ENCODE results near the gene ESR2. TPM values are rescaled to one million over a fixed set of nuclear protein-coding genes. Genes with fewer than 3 reads are reported as not detected.
A peak's percentile ranks its signal among the peaks of the same experiment; 100 is the strongest.
"Not testable (repeated sequence)": the region's sequence is repeated elsewhere in the genome, so short reads cannot be mapped to it uniquely, and the experiment has no call there.

Gene ESR2
- total RNA-seq (2014; rRNA removed; shearing (Covaris generic)): 0.03 and 0.11 TPM in 2 replicates
- polyA plus RNA-seq (2015; cell fraction: cytosol; rRNA removed): 0.05 TPM in 1 of 2 replicates, not detected in the other
- 0.36 TPM in 1 of 2 replicates, not detected in the other for polyA plus RNA-seq (2015; cell fraction: nucleus; rRNA removed)

DNA sequence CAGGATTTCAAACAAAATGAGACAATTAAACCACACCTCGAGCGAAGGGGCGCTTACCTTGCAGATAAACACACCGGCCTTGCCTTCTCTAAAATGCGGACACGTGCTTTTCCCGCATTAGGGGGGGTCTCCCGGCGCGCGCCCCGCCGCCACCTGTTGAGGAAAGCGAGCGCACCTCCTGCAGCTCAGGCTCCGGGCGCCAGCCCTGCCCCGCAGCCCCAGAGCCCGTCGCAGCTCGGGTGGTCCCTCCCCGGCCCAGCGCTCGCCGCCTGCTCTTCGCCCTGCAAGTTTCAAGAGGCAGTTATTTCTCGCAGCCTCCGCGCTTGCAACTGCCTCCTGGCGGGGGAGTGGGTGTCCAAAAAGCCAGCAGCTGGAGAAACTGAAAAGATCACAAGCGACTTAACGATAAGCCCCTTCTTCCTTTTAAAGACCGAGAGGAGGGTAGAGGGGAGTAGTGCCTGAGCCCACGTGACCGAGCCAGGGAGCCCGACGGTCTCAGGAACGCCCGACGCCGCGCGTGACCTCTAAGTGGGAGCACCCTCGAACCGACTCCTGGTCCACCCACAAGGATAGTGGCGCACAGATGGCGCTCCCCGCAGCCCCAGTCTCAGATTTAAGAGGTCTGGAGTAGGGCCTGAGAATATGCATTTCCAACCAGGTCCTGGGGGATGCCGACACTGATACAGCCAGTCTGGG, at the start of gene ESR2:
TSS of gene ESR2 (minus strand) at position 396 of the 696 bp plus-strand sequence. CDS start 11,386 bp downstream, outside the sequence.
- no peak for DNase-seq (ENCODE audit: low read depth, low spot score)
- in situ Hi-C loops (cut with HindIII; ENCODE audit: low pct_unique_long_range_greater_than_20kb, low sequenced_read_pairs): no loop called here

DNA sequence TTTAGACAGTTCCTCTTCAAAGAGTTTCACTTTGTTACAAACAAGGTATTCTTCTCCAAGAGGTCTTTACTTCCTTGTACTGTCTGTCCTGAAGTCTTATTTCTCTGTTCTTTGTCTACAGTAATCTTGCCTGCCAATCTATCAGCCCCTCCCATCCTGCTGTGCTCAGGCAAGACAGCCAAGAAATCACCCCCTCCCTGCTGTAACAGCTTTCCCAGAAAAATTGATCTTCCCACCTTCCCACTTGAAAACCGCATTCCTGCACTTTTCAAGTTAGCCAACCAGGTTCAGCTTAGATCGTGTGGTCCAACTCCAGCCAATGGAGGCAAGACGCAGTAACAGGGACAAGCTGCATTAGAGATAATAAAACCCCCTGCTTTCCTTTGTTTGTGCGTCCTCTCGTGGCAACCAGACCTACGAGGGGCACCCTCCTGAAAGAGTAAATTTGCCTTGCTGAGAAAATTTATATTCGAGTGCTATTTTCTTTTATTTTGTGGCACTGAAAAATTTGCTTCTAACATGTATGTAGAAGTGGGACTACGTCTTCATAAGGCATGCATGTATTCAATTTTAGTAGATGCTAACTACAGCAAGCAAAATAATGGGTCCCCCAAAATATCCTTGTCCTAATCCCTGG, 46.5 kb upstream of the ESR2 start:
- in situ Hi-C loops (cut with HindIII; ENCODE audit: low pct_unique_long_range_greater_than_20kb, low sequenced_read_pairs): no loop called here
- DNase-seq (ENCODE audit: low read depth, low spot score): no peak

DNA sequence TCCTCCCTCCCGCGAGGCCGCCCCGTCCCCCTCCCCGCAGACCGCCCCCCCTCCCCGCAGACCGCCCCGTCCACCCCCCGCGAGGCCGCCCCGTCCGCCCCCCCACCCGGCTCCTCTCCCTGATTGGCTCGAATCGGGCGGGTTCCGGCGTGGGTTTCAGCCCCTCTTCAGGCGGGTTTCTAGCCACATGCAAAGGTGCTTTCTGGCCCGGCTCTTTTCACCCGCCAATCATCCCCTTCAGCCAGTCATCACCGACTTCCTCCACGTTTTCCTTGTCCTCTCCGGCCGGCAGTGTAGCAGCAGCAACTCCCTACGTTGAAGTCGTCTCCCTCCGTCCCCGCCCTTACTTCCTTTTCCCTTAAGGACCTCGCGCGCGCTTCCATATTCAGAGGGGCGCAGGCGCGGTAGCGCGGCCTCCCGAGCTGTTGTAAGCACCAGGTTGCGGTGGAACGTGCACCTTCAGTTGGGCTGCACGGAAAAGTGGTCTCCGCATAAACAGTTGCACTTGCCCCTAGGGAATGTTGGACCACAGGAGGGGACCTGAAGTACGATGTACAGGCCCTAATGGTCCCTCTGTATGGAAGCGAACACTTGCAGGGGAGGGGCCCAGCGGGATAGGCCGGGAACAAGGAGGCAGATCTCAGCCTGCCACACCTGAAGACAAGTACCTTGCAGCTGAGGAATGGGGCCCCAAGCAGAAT, 44.6 kb upstream of the ESR2 start:
- in situ Hi-C loops (cut with HindIII; ENCODE audit: low pct_unique_long_range_greater_than_20kb, low sequenced_read_pairs): no loop called here

DNA sequence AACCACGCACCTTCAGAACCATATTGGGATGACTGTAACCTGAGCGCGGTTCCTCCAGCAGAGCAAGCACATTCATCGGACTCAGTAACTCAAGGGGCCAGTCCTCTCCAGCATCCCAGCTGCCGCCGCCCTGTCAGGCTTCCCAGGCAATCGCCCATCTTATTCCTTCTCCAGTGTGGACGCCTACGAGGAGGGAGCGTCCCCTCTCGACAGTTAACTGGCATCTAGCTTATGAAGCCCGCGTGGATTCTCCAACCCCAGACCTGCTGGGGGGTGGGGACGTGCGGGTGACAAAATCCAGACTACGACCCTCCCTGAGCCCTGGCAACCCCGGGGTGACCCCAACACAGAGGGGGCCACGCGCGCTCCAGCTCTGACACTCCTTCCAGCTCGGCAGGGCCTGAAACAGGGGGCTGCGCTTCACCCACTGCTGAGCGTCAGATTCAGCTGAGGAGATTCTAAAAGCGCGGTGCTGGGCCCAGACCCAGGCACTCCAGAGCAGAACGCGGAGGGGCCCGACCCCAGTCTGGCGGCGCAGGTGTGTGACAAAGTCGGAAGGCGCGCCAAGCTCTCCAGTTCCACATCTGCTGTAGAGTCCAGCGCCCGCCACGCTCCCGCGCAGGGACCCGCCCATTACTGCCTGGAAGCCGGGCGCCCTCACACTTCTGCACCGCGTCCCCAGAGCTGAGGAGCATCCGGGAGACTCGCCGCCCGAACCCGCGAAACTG, 43.9 kb upstream of the ESR2 start:
- peak; percentile 73 for DNase-seq (ENCODE audit: low read depth, low spot score)
- in situ Hi-C loops (cut with HindIII; ENCODE audit: low pct_unique_long_range_greater_than_20kb, low sequenced_read_pairs): no loop called here

More for the DNA sequence above, 44.6 kb upstream of the ESR2 start:
- peak; percentile 97 for DNase-seq (ENCODE audit: low read depth, low spot score)

DNA sequence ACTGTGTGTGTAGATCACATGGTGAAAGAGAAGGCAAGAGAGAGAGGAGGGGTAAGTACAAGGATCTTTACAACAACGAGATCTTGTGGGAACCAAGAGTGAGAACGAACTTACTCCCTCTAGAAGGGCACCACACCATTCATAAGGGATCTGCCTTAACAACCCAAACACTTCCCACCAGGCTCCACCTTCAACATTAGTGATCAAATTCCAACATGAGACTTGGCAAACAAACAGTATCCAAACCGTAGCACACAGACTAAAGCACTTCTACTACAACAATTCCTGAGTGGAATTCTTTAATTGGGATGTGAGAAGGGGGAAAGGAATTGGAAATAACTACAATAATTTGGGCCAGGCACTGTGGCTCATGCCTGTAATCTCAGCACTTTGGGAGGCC, 35.0 kb upstream of the ESR2 start:
- no peak for DNase-seq (ENCODE audit: low read depth, low spot score)
- in situ Hi-C loops (cut with HindIII; ENCODE audit: low pct_unique_long_range_greater_than_20kb, low sequenced_read_pairs): no loop called here

DNA sequence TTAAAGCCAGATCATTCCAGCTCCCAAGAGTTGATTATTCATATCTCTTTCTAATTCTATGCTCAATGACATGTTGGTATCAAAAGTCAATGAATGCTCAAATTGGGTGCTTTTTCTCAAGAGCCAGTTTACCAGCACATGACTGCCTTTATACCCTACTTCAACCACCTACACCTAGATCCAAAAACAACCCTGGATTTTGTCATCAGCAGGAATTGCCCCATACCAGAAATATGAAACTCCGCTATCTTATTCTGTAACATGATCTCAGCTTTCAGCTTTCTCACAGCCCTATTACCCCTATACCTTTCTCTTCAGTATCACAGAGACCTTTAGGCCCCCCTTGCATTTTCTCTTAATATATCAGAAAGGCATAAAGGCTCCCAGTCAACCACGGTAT, 32.3 kb upstream of the ESR2 start:
- in situ Hi-C loops (cut with HindIII; ENCODE audit: low pct_unique_long_range_greater_than_20kb, low sequenced_read_pairs): no loop called here
- no peak for DNase-seq (ENCODE audit: low read depth, low spot score)

DNA sequence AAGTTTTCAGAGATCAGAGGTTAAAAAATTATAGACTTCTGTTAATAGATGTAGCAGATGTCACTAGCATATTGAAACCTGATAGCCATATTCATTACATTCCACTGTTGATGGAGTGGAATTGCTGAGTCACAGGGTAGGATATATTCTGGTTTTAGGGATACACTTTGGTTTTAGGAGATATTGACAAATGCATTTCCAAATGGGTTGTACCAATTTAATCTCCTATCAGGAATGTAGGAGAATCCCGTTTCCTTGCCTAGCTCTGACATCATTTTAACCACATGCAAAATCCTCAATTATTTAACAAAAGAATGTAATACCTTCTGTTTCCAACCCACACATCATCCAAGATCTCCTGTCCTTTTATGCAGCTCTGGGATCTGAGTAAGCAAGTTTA, 30.7 kb upstream of the ESR2 start:
- in situ Hi-C loops (cut with HindIII; ENCODE audit: low pct_unique_long_range_greater_than_20kb, low sequenced_read_pairs): no loop called here
- no peak for DNase-seq (ENCODE audit: low read depth, low spot score)

DNA sequence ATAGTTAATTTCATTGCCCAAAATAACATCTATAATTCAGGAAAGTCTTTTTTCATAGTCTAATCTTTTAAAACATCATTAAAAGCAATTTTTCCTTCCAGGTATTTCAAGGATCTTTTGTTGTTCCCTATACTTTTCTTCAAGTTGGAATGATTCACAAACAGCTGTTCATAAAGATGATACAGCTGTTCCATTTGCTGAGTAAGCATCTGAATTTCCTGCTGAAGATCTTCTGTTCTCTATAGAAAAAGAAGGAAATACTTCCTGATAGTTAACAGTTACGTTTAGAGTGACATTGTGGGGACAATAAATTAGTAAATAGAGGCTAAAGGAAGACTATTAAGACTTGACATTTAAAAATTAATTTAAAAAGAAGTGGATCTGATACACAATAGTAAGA, 30.3 kb upstream of the ESR2 start:
- in situ Hi-C loops (cut with HindIII; ENCODE audit: low pct_unique_long_range_greater_than_20kb, low sequenced_read_pairs): no loop called here

DNA sequence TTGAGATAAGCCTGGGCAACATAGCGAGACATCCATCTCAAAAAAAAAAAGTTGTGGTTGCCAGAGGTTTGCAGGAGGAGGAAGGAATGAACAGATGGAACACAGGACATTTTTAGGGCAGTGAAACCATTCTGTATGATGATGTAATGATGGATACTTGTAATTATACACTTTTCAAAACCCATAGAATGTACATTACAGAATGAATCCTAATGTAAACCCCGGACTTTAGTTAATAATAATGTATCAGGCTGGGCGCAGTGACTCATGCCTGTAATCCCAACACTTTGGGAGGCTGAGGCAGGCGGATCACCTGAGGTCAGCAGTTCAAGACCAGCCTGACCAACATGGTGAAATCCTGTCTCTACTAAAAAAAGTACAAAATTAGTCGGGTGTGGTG, 26.2 kb upstream of the ESR2 start:
- in situ Hi-C loops (cut with HindIII; ENCODE audit: low pct_unique_long_range_greater_than_20kb, low sequenced_read_pairs); DNase-seq (ENCODE audit: low read depth, low spot score): not testable (repeated sequence)

More for the DNA sequence above, 30.3 kb upstream of the ESR2 start:
- DNase-seq (ENCODE audit: low read depth, low spot score): no peak

DNA sequence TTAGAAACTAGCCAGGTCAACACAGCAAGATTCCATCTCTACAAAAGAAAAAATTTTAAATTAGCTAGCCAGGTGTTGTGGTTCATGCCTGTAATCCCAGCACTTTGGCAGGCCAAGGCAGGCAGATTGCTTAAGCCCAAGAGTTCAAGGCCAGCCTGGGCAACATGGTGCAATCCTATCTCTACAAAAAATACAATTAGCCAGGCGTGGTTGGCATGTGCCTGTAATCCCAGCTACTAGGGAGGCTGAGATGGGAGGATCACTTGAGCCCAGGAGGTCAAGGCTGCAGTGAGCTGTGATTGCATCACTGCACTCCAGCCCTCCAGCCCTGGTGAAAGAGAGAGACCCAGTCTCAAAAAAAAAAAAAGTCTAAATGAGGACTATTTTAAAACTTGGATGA, 24.5 kb upstream of the ESR2 start:
- in situ Hi-C loops (cut with HindIII; ENCODE audit: low pct_unique_long_range_greater_than_20kb, low sequenced_read_pairs); DNase-seq (ENCODE audit: low read depth, low spot score): not testable (repeated sequence)

DNA sequence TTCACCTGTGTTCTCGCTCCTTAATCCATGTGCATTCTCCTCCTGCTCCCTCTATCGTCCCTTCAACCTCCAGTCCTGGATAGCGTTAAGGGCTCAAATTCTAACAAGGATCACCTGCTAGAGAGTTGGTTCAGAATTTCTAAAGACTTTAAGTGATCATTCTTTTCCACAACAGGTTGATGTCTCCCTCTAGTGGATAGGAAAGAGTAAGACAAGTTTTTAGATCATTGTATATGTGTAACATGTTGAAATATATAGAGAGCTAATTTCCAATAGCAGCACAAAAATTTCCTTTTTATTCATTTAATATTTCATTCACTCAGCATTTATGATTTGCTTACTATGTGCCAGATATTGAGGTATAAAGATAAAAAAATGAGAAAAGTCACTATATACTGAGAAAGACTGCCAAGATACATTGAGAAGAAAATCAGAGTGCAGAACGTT, 9.3 kb upstream of the ESR2 start:
- peak; percentile 84 for DNase-seq (ENCODE audit: low read depth, low spot score)
- in situ Hi-C loops (cut with HindIII; ENCODE audit: low pct_unique_long_range_greater_than_20kb, low sequenced_read_pairs): no loop called here

DNA sequence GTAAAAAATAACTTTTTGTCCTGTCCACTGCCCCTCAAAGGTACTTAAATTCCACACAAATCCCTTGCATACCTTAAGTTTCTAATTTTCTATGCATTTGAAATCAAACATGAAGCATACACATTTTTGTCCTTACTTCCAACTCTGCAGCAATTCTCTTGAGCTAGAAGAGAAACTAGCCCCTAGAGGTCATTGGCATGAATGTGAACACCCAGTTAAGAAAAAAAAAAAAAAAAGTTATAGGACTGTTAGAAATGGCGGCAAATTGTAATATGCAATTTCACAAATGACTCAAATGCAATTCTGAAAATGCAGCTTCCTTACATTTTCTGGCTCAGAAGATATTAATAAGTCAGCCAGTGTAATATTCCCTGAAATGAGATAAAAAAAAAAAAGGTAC, 4.6 kb upstream of the ESR2 start:
- in situ Hi-C loops (cut with HindIII; ENCODE audit: low pct_unique_long_range_greater_than_20kb, low sequenced_read_pairs): no loop called here
- DNase-seq (ENCODE audit: low read depth, low spot score): peak; percentile 44

DNA sequence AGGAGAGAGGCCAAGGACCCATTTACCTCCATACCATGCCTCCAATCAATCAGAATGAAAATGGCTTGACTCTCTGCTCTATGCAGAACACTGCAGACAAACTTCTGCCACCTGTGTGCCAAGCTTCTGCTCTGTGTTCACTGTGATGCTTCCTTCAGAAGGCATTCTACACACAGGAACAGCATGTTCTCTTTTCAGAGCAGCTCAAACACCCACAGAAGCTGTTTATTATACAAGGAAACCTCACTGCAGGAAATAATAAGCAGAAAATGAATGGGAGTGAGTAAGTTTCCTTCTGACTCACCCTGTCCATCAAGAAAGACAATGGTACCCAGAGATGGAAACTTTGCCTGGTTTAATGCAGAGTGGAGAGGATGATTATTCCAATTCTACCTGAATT, 2.4 kb upstream of the ESR2 start:
- in situ Hi-C loops (cut with HindIII; ENCODE audit: low pct_unique_long_range_greater_than_20kb, low sequenced_read_pairs): no loop called here
- no peak for DNase-seq (ENCODE audit: low read depth, low spot score)

DNA sequence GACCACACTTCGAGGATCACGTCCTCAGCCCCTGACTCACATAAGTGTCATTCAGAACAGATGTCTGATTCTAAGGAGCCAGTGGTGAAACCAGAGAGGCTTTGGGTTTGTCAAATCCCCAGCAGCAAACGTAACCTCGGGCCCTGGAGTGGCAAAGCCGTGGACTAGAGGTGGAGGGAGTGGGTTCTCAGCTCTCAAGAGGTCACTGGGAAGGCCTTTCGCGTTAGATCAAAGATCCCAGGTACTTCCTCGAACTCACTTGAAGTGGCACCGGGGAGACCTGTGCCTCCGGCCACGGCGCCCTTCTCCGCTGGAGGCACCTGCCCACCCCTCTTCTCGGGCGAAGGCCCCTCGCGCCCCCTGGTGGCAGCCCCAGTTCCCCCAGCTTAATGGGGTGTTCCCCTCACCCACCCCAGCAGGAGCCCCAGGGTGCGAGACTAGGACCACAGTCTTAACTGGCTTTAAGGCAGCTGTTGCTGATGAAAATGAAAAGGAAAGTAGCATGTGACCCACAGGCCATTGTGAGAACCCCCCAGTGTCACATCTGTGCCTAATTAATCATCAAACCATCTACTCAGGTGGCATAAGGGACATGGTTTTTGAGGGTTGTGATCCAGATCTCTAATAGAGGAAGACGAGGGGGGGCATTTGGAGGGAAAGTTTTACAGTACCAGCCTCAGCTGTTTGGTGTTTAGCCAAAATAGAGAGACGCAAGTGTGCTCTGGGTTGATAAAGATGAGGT, 672 bp upstream of the ESR2 start:
- in situ Hi-C loops (cut with HindIII; ENCODE audit: low pct_unique_long_range_greater_than_20kb, low sequenced_read_pairs): no loop called here
- peak; percentile 49 for DNase-seq (ENCODE audit: low read depth, low spot score)

DNA sequence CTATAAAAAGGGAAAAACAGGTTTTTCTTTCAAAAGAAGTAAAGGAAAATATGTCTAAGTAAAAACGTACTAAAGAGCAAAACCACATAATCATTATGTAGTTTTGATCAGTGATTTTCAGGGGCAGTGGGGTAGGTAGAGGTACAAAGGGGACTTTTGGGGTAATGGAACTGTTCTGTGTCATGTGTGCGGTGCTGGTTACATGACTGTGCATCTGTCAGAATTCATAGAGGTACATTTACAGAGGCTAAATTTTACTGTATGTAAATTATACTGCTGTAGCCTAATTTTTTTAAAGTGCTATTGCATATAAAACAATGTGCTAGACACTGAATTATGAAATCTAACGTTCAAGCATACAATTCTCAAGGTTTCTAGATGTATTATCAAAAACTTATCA, 2.0 kb downstream of the ESR2 start:
- DNase-seq (ENCODE audit: low read depth, low spot score): no peak
- in situ Hi-C loops (cut with HindIII; ENCODE audit: low pct_unique_long_range_greater_than_20kb, low sequenced_read_pairs): no loop called here

DNA sequence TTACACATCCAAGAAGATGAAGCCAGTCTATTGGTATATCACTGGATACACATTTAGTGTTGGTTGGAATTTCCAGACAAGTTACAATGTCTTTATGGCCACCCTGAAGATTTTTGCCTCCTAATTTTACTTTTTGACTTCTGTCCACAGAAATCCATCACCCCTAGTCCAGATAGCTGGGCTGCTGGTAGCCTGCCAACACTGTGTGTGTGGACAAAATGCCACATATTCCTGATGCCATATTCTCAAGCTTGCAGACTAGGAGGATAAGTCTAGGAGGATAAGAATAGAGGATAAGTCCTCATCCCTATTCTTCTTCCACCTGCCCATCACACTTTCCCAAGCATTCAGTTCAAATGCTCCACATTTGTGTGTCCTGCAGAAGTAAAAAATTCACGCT, 4.6 kb downstream of the ESR2 start:
- in situ Hi-C loops (cut with HindIII; ENCODE audit: low pct_unique_long_range_greater_than_20kb, low sequenced_read_pairs): no loop called here
- no peak for DNase-seq (ENCODE audit: low read depth, low spot score)

DNA sequence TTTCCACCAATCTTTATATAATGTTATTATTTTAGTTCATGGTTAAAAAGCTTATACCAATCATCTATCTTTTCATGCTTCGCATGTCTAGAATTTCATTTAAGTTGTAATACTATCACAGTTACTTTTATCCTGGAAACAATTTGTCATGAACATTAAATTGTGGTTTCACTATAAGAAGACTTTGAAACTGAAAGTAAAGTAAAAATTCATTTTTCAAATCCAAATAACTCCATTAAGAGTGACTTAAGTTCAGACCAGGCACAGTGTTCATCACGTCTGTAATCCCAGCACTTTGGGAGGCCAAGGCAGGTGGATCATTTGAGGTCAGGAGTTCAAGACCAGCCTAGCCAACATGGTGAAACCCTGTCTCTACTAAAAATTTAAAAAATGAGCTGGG, 12.4 kb downstream of the ESR2 start:
- DNase-seq (ENCODE audit: low read depth, low spot score): no peak
- in situ Hi-C loops (cut with HindIII; ENCODE audit: low pct_unique_long_range_greater_than_20kb, low sequenced_read_pairs): no loop called here

Data from SK-MEL-5 (cell line).